ENCODE results near the gene DISC1.
"Not testable (repeated sequence)": the region's sequence is repeated elsewhere in the genome, so short reads cannot be mapped to it uniquely, and the experiment has no call there.

Gene DISC1

DNA sequence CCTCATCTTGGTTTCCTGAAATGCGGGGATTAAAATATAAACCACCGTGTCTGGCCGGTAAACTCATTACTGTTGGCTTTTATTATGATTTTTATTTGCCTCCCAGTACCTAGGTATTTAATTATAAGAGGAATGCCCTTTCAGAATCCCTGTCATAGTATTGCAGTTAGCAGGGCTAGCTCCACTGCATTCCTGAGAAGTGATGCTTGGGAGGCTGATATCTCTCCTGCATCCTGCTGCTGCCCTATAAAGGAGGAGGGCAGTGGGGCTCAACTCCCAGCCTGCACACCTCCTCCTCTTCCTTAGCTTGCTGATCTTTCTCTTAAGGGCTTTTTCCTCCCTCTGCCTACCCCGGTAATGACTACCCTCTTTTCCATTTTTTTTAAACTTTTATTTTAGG, 19.9 kb upstream of the DISC1 start:
- no peak for DNase-seq

DNA sequence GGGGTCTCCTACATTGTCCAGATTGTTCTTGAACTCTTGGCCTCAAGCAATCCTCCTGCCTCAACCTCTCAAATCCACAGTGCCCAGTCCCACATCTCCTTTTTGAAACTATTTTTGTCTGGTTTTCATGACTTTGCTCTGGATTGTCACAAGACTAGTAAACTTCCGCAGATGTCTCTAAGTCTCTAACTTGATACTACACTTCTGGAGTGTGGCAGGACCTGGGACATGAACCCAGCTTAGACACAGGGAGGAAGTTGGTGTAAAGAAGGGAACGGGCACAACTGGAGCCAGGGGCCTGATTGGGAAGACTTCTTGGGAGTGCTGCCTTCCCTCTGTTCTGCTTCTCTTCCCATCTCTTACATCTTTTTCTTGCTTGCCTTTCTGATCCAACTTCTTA, 16.2 kb upstream of the DISC1 start:
- DNase-seq, result no peak

DNA sequence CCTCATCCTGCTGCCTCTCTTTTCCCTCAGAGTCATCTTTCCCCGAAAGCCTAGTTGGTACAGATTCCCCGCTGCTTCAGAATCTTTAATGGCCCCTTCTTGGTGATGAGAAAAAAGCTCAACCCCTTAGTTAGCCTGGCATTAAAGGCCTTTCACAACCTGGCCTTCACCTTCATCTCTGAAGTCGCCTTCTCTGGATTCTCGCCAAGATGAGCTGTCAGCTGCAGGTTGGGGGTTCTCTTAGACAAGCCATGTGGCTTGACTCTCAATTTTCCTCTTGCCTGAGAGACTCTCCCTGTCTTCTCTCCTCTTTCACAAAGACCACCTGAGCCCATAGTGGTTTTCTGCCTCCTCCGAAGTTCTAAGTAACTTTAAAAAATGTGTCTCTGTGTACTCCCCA, 15.5 kb upstream of the DISC1 start:
- no peak for DNase-seq

DNA sequence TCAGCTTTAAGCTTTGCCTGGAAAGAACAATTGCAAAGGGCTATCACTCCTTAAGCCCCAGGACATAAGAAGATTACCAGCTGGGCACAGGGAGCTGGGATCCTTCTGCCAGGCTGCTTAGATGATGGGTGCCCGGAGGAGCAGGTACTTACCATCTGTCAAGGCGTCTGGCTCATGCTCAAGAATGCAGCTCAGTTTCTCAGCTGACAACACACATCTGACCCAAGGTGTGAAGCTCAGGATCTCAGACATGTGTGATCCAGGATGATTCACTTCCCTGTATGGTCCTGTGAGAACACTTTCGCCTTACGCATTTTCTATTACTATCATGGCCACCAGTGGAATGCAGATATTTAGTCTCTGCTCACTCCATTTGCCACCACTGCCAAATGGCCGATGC, 14.7 kb upstream of the DISC1 start:
- no peak for DNase-seq

DNA sequence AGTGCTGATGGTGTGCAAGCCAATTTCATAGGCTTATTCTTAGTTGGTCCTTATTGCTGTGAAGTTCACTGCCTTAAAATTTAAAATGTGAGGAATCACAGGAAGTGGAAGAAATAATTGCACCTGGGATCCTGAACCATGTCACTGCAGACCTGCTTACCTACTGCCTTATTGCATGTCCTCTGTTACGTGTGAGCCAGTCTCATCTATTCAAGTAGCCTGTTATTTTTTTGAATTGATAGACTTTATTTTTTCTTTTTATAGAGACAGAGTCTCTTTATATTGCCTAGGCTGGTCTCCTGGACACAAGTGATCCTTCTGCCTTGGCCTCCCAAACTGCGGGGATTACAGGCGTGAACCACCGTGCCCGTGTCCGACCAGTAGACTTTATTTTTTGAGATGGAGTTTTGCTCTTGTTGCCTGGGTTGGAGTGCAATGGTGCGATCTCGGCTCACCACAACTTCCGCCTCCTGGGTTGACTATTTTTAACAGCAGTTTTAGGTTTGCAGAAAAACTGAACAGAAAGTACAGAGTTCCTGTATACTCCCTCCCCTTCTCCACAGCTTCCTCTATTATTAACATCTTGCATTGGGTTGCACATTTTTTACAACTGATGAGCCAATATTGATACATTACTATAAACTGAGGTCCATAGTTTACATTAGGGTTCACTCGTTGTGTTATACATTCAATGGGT, 14.0 kb upstream of the DISC1 start:
- no peak for DNase-seq

DNA sequence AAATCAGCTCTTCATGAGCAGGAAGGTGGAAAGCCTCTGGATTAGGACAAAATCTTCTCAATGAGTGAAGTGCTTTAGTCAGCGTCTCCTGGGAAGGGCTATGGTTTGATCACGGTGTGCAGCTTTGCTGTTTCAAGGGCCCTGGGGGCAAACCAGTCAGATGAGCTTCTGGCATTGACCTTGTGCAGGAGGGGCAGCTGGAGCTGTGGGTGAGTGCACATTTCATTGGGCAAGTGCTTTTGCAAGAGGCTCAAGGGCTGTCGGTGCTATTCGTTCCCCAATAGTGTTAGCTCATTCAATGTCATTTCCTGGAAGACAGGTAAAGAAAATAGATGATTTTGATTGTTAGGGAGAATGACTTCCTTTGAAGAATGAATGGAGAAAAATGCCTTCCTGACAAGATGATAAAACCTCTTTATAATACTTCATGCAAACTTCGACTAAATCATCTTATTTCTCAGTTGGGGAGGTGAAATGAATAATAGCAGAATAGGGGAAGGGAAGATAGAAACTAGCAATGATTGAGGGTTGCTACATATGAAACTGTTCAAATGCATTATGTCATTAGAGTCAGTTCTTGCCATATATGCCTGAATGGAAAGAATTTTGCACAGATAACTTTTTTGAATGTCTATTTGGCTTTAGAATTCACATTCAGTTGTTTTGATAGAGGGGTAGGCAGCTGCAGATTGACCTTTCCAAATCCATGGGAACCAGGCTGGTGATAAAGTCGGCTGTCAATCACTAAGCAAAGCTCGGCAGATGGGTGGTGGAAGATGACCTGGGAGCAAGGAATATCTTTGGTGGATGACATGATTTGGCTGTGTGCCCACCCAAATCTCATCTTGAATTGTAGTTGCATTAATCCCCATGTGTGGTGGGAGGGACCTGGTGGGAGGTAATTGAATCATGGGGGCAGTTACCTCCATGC, 12.9 kb upstream of the DISC1 start:
- no peak for DNase-seq

DNA sequence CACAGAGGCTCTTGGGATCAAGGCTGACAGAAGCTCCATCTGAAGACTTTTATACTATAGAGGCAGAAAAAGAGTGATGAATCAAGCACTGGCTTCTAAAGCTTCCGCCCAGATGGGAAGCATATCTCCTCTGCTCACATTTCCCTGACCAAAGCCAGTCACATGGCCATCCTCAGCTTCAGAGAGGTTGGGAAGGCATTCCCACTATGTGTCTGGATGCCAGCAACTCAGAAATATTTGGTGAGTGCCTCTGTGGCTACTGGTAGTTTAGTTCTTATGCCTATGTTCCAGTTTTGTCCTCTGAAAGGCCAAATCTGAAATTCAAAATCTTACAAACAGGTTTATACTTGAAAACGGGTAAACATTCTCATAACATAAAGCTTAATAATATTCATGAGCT, 9.9 kb upstream of the DISC1 start:
- no peak for DNase-seq

DNA sequence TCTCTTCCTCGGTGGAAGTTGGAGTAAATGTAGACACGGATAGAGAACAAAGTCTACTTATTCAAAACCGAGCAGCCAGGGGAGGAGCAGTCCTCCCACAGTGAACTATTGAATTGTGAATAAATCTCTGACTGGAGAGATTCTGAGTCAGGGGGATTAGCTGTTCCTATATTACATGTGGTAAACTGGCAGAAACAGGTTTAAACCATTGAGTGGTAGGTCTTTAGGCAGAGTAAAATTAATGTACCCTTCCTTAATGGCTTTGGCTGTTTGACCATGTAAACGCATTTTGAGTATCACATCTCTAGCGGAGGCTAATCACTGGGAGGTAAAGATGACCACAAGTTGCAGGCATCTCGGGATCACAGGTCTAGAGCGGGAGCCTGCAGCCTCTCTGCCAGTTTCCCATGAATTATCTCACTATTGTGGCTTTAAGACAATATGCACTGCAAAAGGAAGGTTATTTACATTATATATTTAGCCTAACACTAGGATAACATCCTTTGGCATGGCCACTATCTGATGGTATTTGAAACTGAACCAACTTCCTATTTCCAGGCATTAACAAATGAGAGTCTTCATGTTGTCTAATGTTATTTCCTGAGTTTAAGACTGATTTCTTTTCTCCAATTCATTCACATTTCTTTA, 7.9 kb upstream of the DISC1 start:
- DNase-seq, result no peak

DNA sequence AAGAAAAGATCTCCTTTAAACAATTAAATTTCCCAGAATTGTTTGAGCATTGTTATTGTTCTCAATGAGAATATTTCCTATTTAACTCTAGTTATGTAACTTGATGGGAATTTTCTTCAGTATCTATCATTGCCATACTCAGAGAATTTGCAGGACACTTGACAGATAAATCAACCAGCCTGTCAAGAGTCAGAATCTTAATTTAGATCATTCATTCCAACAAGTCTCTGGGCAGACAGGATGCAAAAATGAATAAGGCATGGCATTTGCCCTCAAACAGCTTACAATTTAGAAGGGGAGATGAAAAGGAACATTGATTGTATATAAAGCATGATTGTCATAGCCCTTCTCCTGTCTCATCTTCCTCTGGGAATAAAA, 7.3 kb upstream of the DISC1 start:
- no peak for DNase-seq

DNA sequence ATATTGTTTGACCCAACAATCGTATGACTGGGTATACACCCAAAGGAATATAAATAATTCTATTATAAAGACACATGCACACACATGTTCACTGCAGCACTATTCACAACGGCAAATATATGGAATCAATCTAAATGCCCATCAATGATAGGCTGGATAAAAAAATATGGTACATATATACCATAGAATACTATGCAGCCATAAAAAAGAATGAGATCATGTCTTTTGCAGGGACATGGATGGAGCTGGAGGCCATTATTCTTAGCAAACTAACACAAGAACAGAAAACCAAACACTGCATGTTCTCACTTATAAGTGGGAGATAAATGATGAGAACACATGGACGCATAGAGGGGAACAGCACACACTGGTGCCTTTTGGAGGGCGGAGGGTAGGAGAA, 1.5 kb upstream of the DISC1 start:
- not testable (repeated sequence) for DNase-seq

DNA sequence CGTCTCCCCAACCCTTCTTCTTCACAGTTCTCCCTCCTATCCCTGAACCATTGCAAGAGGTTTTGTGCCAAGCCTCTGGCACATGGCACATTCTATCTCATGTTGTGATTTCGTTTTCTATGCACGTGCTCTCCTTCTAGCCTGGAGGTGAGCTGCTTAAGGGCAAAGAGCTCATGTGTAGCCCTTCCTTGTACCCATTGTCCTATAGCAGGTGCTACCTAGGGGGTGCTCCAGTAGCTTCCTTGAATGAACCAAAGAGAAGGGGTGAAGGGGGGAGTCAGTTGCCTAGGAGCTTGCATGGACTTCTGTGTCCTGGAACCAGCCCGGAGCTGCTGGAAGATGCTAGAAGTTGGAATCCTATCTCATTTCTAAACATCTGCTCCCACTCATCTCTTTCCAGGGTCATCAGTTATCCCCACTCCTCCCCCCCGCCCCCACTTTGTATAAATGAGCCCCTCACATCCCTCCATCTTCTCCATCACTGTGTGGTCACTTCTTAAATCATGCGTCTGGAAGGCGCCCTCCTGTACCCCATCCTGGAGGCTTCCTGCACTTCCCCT, 535 bp upstream of the DISC1 start:
- DNase-seq, result no peak

DNA sequence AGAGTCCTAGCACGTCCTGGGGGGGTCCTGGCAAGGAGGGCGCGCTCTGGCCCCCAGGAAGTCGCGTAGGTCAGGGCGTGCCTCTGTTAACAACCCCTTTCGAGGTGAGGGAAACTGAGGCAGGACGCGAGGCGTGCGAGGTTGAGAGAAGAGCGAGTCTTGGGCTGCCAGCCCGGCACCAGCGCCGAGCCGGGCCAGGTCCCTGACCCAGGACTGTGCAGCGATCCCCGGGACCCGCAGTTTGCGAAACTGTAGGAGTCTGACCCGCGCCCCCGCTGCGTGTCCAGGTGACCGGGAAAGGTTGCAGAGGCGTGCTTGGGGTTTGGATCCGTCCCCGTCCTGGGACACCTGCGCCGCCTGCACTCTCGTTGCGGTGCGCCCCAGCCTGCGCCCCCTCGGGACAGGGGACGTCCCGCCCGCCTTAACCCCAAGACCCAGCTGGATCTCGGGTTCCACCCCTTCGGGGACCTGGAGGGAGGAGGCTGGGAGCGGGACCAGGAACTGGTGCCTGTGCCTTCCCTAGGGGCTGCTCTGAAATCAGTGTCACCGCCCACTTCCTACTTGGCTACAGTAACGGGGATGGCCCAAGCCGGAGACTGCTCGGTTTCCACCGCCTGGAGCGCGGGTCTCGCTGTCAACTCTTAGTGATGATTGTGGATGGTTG, 493 bp downstream of the DISC1 start:
- peak; percentile 39 for DNase-seq

DNA sequence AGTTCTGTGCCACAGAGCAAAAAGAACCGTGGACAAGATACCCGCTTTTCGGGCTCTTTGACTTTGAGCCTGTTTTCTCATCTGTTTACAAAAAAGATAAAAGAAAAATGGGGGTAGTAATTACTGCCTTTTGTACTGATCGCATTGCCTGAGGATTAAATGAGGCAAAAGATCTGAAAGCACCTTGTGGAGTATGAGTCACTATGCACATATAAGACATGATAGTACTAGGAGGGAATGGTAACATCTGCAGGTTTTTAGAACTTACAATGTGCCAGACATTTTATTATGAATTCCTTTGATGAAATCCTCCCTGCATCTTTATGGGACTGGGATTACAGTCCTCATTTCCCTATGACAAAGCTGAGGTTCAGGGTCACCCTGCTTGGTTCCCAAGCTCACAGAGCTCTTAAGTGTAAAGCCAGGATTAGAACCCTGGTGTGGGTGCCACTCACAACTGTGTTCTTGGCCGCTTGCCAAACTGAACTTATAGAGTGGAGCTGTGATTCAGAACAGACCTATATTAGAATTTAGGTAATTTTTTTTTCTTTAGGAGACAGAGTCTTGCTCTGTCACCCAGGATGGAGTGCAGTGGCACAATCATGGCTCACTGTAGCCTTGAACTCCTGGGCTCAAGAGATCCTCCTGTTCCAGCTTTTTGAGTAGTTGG, 1.8 kb downstream of the DISC1 start:
- DNase-seq, result peak; percentile 32

DNA sequence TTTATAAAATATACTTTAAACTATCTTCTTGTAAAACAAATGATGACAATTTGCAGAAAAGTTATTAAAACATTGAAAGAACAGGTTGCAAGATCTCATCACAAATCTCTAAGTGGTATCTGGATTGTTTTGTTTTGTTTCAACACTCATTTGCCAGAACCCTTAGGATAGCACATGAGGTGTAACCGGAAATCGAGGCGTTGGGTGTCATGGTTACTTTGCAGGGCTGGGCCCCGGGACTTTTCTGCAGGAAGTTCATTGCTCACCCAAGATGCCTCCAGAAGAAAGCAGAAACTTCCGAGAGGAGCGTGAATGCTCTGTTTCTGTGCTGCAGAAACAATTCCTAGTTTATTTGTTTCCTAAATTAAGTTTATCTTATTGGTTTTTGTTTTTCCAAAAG, 2.5 kb downstream of the DISC1 start:
- no peak for DNase-seq

DNA sequence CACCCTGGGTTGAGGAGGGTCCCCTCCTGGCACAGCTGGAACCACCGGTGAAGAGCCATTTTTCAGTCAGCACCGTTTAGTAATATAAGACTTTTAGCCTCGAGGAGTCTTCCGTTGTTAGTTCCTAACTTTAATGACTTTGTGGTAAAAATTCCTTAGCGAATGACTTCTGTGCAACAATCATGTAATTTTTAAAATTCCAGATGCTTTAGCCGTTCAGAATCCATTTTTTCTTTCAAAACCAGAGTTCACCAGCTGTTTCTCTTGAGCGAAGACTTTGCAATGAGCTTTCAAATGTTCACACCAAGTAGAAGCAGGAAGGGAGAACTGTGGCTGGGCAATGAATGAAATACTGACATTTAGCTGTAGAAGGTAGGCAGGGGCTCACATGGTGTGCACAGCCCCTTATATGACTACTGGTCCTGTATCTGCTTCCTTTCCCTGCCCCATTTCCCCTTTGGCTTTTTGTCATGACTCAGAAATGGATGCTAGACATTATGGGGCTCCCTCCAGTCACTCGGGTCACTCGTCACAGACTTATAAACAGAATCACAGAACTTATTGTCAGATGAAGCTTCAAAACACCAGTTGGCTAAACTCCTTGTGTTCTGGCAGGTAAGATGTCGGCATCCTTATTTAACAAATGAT, 4.1 kb downstream of the DISC1 start:
- peak; percentile 83 for DNase-seq

DNA sequence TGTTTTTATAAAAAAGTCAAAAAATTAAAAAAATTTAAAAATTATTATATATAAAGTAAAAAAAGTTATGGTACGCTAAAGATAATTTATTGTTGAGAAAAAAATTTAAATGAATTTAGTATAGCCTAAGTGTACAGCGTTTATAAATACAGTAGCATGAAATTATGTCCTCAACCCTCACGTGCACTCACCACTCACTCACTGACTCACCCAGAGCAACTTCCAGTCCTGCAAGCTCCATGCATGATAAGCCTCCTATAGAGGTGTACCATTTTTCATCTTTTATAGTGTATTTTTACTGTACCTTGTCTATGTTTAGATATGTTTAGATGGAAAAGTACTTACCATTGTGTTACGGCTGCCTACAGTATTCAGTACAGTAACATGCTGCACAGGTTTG, 5.1 kb downstream of the DISC1 start:
- DNase-seq, result no peak

DNA sequence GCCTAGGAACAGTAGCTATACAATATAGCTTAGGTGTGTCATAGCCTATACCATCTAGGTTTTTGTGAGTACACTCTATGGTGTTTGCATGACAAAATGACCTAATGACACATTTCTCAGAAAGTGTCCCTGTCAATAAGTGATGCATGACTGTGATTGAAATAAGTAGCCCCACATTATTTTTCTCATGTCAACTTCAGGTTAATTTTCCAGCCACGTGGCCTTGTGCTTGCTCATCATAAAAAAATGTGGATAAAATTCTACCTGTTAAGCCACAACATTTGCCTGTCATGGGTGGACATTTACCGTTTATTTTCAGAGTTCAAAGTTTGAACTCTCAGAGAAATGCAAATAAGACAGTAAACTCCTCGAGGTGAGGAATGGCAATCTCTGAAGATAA, 5.5 kb downstream of the DISC1 start:
- DNase-seq, result no peak

DNA sequence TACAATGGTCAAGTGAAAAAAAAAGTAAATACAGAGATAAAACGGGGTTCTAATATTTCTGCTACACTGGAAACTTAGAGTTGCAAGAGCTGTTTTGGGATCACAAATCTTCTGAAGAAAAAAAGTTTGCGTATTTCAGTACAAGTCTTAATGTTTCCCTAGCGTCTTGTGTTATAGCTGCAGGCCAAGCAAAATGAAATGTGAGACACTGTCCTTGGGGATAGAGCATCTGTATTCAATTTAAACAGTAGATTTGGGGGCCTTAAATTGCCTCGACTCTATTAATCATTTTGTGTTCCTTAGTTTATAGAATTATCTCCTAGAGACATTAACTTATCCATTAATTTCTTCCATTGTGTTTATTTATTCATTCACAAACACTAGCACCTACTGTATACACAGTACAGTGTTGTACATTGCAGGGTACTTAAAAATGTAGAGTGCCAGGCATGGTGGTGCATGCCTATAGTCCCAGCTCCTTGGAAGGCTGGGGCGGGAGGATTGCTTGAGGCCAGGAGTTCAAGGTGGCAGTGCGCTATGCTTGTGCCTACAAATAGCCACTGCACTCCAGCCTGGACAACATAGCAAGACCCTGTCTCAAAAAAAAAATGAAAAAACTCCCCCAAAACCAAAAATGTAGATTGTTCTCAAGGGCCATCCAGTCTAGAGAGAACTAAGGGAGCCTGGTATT, 7.9 kb downstream of the DISC1 start:
- DNase-seq, result peak; percentile 51

DNA sequence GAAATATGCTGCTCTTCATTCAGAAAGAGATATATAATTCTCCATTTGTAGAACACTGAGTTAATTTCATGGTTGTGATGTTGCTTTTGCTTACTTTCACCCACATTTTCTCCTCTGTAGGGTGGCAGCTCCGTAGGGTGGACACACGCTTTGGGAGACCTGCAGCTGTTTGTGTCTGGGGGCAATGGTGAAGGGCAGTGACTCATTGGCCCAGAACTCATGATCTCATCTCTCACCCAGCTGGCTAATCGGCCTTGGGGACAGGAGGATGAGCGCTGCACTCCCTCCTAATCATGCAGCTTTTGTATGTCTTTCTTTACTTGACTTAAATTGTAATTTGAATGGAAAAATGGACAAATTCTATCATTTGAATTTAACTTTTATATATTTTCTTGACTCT, 9.6 kb downstream of the DISC1 start:
- peak; percentile 26 for DNase-seq

DNA sequence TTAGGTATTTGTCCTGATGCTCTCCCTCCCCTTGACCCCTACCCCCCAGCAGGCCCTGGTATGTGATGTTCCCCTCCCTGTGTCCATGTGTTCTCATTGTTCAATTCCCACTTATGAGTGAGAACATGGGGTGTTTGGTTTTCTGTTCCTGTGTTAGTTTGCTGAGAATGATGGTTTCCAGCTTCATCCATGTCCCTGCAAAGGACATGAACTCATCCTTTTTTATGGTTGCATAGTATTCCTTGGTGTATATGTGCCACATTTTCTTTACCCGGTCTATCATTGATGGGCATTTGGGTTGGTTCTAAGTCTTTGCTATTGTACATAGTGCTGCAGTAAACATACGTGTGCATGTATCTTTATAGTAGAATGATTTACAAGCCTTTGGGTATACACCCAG, 10.3 kb downstream of the DISC1 start:
- DNase-seq, result not testable (repeated sequence)

DNA sequence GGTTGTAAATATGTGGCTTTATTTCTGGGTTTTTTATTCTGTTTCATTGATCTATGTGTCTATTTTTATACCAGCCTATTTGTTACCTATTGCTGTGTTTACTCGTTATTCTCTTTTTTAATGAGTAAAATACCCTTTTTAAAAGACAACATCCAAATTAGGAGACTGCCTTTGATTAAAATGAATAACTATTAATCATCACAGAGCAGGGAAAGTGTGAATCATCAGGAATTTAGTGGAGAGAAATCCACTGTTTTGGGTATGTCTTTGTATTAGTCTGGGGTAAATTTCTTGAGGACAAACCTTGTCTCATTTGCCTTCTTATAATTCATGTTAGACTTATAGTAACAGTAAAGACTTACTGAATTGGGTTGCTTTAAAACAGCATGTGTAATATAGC, 12.1 kb downstream of the DISC1 start:
- DNase-seq, result no peak

All from fibroblast of skin of right quadriceps (primary cell).